HCT116 (cell line): ENCODE results near the gene SEMA4B. TPM values are rescaled to one million over a fixed set of nuclear protein-coding genes. Genes with fewer than 3 reads are reported as not detected.

Source experiments
- ATAC-seq: fragments of 200-7000 bp; cut with Tn5 transposase; 2 replicates; pipeline ENCODE4 v1.9.1; 2020; ENCODE audit warnings: mild to moderate bottlenecking, moderate library complexity
- BruUV-seq: library from RNA; stranded (reverse); fragments of 400-500 nt; replicated peaks from 2 replicates; lab custom pipeline; 2021; lab: Mats Ljungman, UMichigan
- CTCF ChIA-PET: fragments of 300-600 bp; sonication (Branson Sonifier 250); formaldehyde crosslinking; loops from one replicate; lab custom pipeline; 2021; ENCODE audit warnings: antibody characterized with exemption; lab: Charles Lee
- POLR2A ChIA-PET: fragments of 300-600, 350-600 bp; sonication (Branson Sonifier 250); formaldehyde crosslinking; loops from one replicate; lab custom pipeline; 2021; ENCODE audit warnings: antibody characterized with exemption; lab: Charles Lee
- RAD21 ChIA-PET, 2 experiments: fragments of 300-600 bp; sonication (Branson Sonifier 250); formaldehyde crosslinking; loops; one replicate each; lab custom pipeline; 2023; ENCODE audit warnings: low total read pairs in 2 of 2; ENCODE audit not compliant: uncharacterized antibody in 2 of 2, unreplicated experiment in 2 of 2, low non-redundant PET in 1 of 2; lab: Charles Lee
- DNase-seq: peaks from one replicate; pipeline ENCODE4 v3.0.0-alpha.2; 2010; ENCODE audit warnings: low read depth, low spot score
- H2AFZ ChIP-seq: fragments of 200-600 bp; shearing (Covaris generic), sonication (generic); 2 replicates; pipeline ENCODE4 v1.6.1; 2017; ENCODE audit warnings: low read depth, mixed run types, mixed read lengths, antibody characterized with exemption, low read length; ENCODE audit not compliant: poor library complexity, severe bottlenecking
- H3K27ac ChIP-seq: 2 replicates; pipeline ENCODE4 v1.5.1; 2012; ENCODE audit warnings: low read depth, low read length
- H3K27me3 ChIP-seq: fragments of 200-600 bp; sonication (generic); 2 replicates; pipeline ENCODE4 v1.6.1; 2016; ENCODE audit warnings: mixed run types, low read length, mixed read lengths; ENCODE audit not compliant: insufficient read depth
- H3K36me3 ChIP-seq, 2 experiments: fragments of 200-500 bp in 1 of 2; fragments of 200-600 bp in 1 of 2; sonication (Bioruptor generic) in 1 of 2; sonication (generic) in 1 of 2; 2 replicates each; pipeline versions ENCODE4 v1.5.1 to v1.6.1; 2014 to 2016; ENCODE audit warnings: low read length in 2 of 2, inconsistent platforms in 1 of 2, mixed read lengths in 1 of 2, mixed run types in 1 of 2; ENCODE audit not compliant: insufficient read depth in 2 of 2, control insufficient read depth in 1 of 2
- H3K4me1 ChIP-seq, 2 experiments: fragments of 200-600 bp in 1 of 2; sonication (generic) in 1 of 2; 2 replicates each; pipeline versions ENCODE4 v1.5.1 to v1.6.1; 2012 to 2017; ENCODE audit warnings: low read length in 2 of 2, inconsistent platforms in 1 of 2, mild to moderate bottlenecking in 1 of 2, mixed read lengths in 1 of 2, mixed run types in 1 of 2, moderate library complexity in 1 of 2; ENCODE audit not compliant: insufficient read depth in 2 of 2, control insufficient read depth in 1 of 2
- H3K4me2 ChIP-seq: fragments of 200-600 bp; sonication (generic); 2 replicates; pipeline ENCODE4 v1.6.1; 2017; ENCODE audit warnings: mixed run types, low read length, mixed read lengths
- H3K4me3 ChIP-seq, 2 experiments: fragments of 200-600 bp in 1 of 2; sonication (generic) in 1 of 2; replicated peaks in 1 of 2; 2 replicates each; pipeline ENCODE4 v1.5.1; 2011 to 2016; ENCODE audit warnings: low read length in 2 of 2, control low read depth in 1 of 2, low read depth in 1 of 2, mild to moderate bottlenecking in 1 of 2, mixed read lengths in 1 of 2, mixed run types in 1 of 2
- H3K79me2 ChIP-seq: fragments of 200-600 bp; sonication (generic); 2 replicates; pipeline ENCODE4 v1.6.1; 2017; ENCODE audit warnings: mild to moderate bottlenecking, mixed run types, low read length, moderate library complexity, mixed read lengths; ENCODE audit not compliant: insufficient read depth
- H3K9ac ChIP-seq: fragments of 200-600 bp; sonication (generic); 2 replicates; pipeline ENCODE4 v1.6.1; 2016; ENCODE audit warnings: low read length, mixed read lengths
- H3K9me2 ChIP-seq: fragments of 200-600 bp; sonication (generic), shearing (Covaris generic); 2 replicates; pipeline ENCODE4 v1.6.1; 2017; ENCODE audit warnings: mixed run types, mild to moderate bottlenecking, moderate library complexity; ENCODE audit not compliant: insufficient read depth
- H3K9me3 ChIP-seq, 2 experiments: fragments of 200-500 bp in 1 of 2; fragments of 200-600 bp in 1 of 2; sonication (Bioruptor generic) in 1 of 2; sonication (generic) in 1 of 2; 2 replicates each; pipeline ENCODE4 v1.6.1; 2014 to 2017; ENCODE audit warnings: low read length in 2 of 2, mixed read lengths in 2 of 2, inconsistent platforms in 1 of 2, low read depth in 1 of 2, mild to moderate bottlenecking in 1 of 2, mixed run types in 1 of 2, moderate library complexity in 1 of 2; ENCODE audit not compliant: control insufficient read depth in 1 of 2, insufficient read depth in 1 of 2
- H4K20me1 ChIP-seq: fragments of 200-600 bp; sonication (generic), shearing (Covaris generic); 2 replicates; pipeline ENCODE4 v1.6.1; 2017; ENCODE audit warnings: mixed run types, mild to moderate bottlenecking, moderate library complexity; ENCODE audit not compliant: insufficient read depth
- ELF1 ChIP-seq: IDR thresholded peaks from 2 replicates; pipeline ENCODE4 v1.6.1; 2012; ENCODE audit warnings: low read depth, borderline replicate concordance
- EZH2 ChIP-seq: fragments of 200-600 bp; sonication (generic); IDR thresholded peaks from 2 replicates; pipeline ENCODE4 v1.6.1; 2017; ENCODE audit warnings: antibody characterized with exemption, mixed run types
- POLR2AphosphoS5 ChIP-seq: IDR thresholded peaks from 2 replicates; pipeline ENCODE4 v1.6.1; 2011; ENCODE audit warnings: mild to moderate bottlenecking, low read depth, low read length, moderate library complexity
- SP1 ChIP-seq: IDR thresholded peaks from 2 replicates; pipeline ENCODE4 v1.6.1; 2012; ENCODE audit warnings: low read depth
- SRF ChIP-seq: IDR thresholded peaks from 2 replicates; pipeline ENCODE4 v1.6.1; 2012; ENCODE audit warnings: low read depth
- ZFX ChIP-seq: fragments of 450-650 bp; IDR thresholded peaks from 2 replicates; pipeline ENCODE4 v1.6.1; 2017
- intact Hi-C: fragments of 100-400 bp; cut with micrococcal nuclease; formaldehyde crosslinking; loops from 2 replicates; pipeline ENCODE4 v1.10.0; 2022
- total RNA-seq: library from RNA; stranded (reverse); gene quantifications from one replicate; pipeline ENCODE4 v1.2.1, GENCODE V29; 2021; ENCODE audit not compliant: unreplicated experiment
- TF ChIP-seq, protein P1 (sequence below): IDR thresholded peaks from 2 replicates; pipeline ENCODE4 v1.6.1; 2012

The SEMA4B gene
- total RNA-seq, 1 experiment from 2014 or later = 98.6 TPM

DNA sequence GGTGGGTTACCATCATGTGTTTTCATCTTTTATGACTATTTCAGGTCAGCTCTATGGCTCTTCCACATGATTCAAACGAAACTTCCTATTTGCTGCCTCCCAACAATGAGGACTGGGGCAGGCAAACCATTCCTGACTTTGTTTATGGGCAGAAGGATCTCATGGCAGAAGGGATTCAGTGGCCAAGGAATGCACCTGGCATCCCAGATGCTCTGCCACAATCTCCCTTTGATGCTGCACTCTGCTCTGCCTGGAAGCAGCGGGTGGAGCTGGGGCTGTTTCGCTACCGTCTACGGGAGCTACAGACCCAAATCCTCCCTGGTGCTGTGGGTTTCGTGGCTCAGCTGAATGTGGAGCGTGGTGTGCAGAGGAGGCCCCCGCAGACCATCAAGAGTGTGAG is 39.7 kb downstream of the SEMA4B start:
- Histone ChIP-seq H3K9me2 (no peaks in the 10 kb centered on the region), H3K4me1 (peaks cover 0 to 19% of the 10 kb centered on the region in 2 experiments; a peak in 3 of 4 replicates), H3K27ac (no peak overlapping the region), H3K4me3 (no peak overlapping the region), H3K27me3 (no peaks in the 10 kb centered on the region), H2AFZ (no peak overlapping the region), H3K9ac (no peak overlapping the region), H4K20me1 (no peaks in the 10 kb centered on the region), H3K9me3 (no peaks in the 10 kb centered on the region), H3K4me2 (no peak overlapping the region), H3K79me2 (no peaks in the 10 kb centered on the region), H3K36me3 (peaks cover 7 to 8% of the 10 kb centered on the region in 2 experiments; a peak in 2 of 4 replicates)
- DNase-seq (no peak), ATAC-seq (no peak)
- no TSS peak for BruUV-seq
- intact Hi-C loops = no loop called here
- ChIA-PET RAD21 (no interaction called here), POLR2A (no interaction called here), CTCF (no interaction called here)
- no peak for TF ChIP-seq SRF

DNA sequence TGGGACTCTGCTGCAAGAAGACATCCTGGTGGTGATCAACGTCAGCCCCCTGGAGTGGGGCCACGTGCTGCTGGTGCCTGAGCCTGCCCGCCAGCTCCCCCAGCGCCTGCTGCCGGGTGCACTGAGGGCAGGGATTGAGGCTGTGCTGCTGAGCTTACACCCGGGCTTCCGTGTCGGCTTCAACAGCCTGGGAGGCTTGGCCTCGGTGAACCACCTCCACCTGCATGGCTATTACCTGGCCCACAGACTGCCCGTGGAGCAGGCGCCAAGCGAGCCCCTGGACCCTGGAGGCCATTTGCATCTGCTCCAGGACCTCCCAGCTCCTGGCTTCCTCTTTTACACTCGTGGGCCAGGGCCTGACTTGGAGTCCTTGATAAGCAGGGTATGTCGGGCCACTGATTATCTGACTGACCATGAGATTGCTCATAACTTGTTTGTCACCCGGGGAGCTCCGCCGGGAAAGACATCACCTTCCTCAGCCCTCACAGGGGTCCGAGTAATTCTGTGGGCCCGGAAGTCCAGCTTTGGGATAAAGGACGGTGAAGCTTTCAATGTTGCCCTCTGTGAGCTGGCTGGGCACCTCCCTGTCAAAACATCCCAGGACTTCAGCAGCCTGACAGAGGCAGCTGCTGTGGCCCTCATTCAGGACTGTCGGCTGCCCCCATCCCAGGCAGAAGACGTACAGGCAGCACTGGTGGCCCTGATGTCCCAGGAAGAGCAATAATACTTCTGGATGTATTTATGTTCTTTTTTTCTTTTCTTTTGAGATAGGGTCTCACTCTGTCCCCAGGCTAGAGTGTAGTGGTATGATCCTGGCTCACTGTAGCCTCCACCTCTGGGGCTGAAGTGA is 40.4 kb downstream of the SEMA4B start:
- H3K4me3 ChIP-seq = no peak overlapping the region
- DNase-seq = no peak
- H3K9me2 ChIP-seq = no peaks in the 10 kb centered on the region
- CTCF ChIA-PET = no interaction called here
- POLR2A ChIA-PET = no interaction called here
- H3K4me1 ChIP-seq = peaks cover 0 to 12% of the 10 kb centered on the region in 2 experiments; a peak in 2 of 4 replicates
- H3K9ac ChIP-seq = no peak overlapping the region
- H3K4me2 ChIP-seq = no peak overlapping the region
- H3K27ac ChIP-seq = no peak overlapping the region
- no TSS peak for BruUV-seq
- RAD21 ChIA-PET = no interaction called here
- H3K79me2 ChIP-seq = no peaks in the 10 kb centered on the region
- no peaks in the 10 kb centered on the region for H3K9me3 ChIP-seq
- ATAC-seq = no peak
- intact Hi-C loops = no loop called here
- no peaks in the 10 kb centered on the region for H3K27me3 ChIP-seq
- H2AFZ ChIP-seq = no peak overlapping the region
- no peaks in the 10 kb centered on the region for H4K20me1 ChIP-seq
- TF ChIP-seq POLR2AphosphoS5 (no peak), SP1 (no peak), ELF1 (no peak), ZFX (no peak), EZH2 (no peak)
- TF ChIP-seq, protein P1, sequence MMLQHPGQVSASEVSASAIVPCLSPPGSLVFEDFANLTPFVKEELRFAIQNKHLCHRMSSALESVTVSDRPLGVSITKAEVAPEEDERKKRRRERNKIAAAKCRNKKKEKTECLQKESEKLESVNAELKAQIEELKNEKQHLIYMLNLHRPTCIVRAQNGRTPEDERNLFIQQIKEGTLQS = no peak
- peaks cover 7% of the 10 kb centered on the region in 2 experiments; a peak in 2 of 4 replicates for H3K36me3 ChIP-seq
